Neutrophil (primary cell): Measurements from ENCODE around the gene TRIM31.

Experiments
- H3K27ac ChIP-seq: fragments of 200-600 bp; sonication (generic); 2 replicates; pipeline ENCODE4 v1.5.1; 2016; ENCODE audit warnings: mild to moderate bottlenecking, moderate library complexity
- H3K27me3 ChIP-seq: fragments of 200-600 bp; sonication (generic); 2 replicates; pipeline ENCODE4 v1.6.0; 2016; ENCODE audit warnings: mild to moderate bottlenecking
- H3K36me3 ChIP-seq: fragments of 200-600 bp; sonication (generic); 2 replicates; pipeline ENCODE4 v1.5.1; 2017
- H3K4me1 ChIP-seq, 2 experiments: fragments of 200-600 bp in 1 of 2; sonication (generic) in 1 of 2; 1 replicate in 1 of 2; 2 replicates in 1 of 2; pipeline versions ENCODE4 v1.5.1 to v1.6.1; 2013 to 2016; ENCODE audit warnings: low read depth in 1 of 2, low read length in 1 of 2, mild to moderate bottlenecking in 1 of 2, moderate library complexity in 1 of 2; ENCODE audit not compliant: control insufficient read depth in 1 of 2, insufficient read depth in 1 of 2
- H3K4me3 ChIP-seq, 2 experiments: fragments of 200-600 bp in 1 of 2; sonication (generic) in 1 of 2; 1 replicate in 1 of 2; 2 replicates in 1 of 2; pipeline ENCODE4 v1.5.1; 2013 to 2016; ENCODE audit warnings: low read depth in 1 of 2, low read length in 1 of 2, mild to moderate bottlenecking in 1 of 2, moderate library complexity in 1 of 2
- H3K9me3 ChIP-seq: fragments of 200-600 bp; sonication (generic); 2 replicates; pipeline ENCODE4 v1.5.1; 2016
- TF ChIP-seq, protein P1 (sequence below): fragments of 200-600 bp; sonication (generic); IDR thresholded peaks from 2 replicates; pipeline ENCODE4 v1.5.1; 2016; ENCODE audit warnings: antibody characterized with exemption

TRIM31 gene

DNA sequence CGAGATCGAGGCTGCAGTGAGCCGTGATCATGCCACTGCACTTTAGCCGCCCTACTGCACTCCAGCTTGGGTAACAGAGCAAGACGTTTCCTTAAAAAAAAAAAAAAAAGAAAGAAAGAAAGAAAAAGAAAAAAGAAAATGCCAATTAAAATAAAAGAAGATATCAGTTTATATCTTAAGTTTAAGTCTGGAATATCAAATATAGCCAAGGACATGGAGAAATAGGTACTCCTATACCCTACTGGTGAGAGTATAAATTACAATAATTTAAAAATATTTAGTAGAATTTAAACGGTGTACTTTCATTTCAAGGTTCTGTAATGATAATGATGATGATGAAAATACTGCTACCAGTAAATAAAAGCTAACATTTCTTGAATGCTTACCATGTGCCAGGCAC, 3.8 kb upstream of the TRIM31 start:
- Histone ChIP-seq H3K27ac (no peak overlapping the region), H3K36me3 (no peaks in the 10 kb centered on the region), H3K9me3 (no peaks in the 10 kb centered on the region), H3K4me1 (no peaks in the 10 kb centered on the region), H3K27me3 (peaks cover 72% of the 10 kb centered on the region), H3K4me3 (no peak overlapping the region)
- TF ChIP-seq, protein P1, sequence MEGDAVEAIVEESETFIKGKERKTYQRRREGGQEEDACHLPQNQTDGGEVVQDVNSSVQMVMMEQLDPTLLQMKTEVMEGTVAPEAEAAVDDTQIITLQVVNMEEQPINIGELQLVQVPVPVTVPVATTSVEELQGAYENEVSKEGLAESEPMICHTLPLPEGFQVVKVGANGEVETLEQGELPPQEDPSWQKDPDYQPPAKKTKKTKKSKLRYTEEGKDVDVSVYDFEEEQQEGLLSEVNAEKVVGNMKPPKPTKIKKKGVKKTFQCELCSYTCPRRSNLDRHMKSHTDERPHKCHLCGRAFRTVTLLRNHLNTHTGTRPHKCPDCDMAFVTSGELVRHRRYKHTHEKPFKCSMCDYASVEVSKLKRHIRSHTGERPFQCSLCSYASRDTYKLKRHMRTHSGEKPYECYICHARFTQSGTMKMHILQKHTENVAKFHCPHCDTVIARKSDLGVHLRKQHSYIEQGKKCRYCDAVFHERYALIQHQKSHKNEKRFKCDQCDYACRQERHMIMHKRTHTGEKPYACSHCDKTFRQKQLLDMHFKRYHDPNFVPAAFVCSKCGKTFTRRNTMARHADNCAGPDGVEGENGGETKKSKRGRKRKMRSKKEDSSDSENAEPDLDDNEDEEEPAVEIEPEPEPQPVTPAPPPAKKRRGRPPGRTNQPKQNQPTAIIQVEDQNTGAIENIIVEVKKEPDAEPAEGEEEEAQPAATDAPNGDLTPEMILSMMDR: no peak

DNA sequence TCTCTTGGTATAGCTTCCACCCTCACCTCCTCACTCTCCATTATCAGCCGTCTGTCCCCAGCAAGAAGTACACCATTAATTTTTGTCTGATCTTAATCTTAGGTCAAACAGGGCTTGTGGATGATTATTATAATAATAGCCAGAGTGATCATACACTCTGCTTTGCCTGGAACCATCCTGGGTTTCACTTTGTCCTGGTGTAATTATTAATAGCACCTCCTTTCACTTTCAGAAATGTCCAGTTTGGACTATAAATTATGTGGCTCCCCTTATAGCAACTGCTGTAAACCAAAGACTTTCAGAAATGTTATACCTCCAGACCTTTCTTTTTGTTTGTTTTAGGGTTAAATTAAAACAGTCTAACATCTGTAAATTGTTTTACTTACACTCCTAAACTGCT, 951 bp upstream of the TRIM31 start:
- H3K4me1 ChIP-seq: no peaks in the 10 kb centered on the region
- H3K4me3 ChIP-seq: no peak overlapping the region
- H3K36me3 ChIP-seq: no peaks in the 10 kb centered on the region
- H3K27ac ChIP-seq: no peak overlapping the region
- H3K27me3 ChIP-seq: peaks cover 89% of the 10 kb centered on the region
- TF ChIP-seq, protein P1: no peak
- no peaks in the 10 kb centered on the region for H3K9me3 ChIP-seq

DNA sequence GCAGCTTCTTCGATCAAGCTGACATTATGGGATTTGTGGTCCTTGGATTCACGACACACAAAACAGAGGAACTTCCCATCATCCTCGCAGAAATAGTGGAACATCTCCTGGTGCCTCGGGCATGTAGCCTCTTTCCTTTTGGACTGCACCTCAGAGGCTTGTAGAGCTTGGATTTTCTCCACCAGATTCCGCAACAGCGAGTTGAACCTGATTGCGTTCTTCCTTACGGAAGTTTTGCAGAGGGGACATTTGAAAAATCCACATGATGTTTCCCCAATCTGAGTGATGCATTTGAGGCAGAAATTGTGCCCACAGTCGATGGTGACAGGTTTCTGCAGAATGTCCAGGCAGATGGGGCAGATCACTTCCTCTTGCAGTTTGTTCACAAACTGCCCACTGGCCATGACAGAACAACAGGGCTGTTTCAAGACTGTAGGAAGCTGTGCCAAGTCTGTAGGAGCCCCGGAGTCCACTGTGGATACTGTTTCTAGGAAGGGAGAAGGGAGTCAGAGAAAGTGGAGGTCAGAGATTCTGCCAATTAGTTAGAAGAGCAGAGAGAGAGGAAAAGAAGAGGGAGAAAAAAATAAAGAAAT, 392 bp downstream of the TRIM31 start:
- no peak overlapping the region for H3K27ac ChIP-seq
- H3K36me3 ChIP-seq: no peaks in the 10 kb centered on the region
- no peaks in the 10 kb centered on the region for H3K4me1 ChIP-seq
- no peak overlapping the region for H3K4me3 ChIP-seq
- H3K27me3 ChIP-seq: peaks cover 98% of the 10 kb centered on the region
- no peaks in the 10 kb centered on the region for H3K9me3 ChIP-seq
- TF ChIP-seq, protein P1: no peak

DNA sequence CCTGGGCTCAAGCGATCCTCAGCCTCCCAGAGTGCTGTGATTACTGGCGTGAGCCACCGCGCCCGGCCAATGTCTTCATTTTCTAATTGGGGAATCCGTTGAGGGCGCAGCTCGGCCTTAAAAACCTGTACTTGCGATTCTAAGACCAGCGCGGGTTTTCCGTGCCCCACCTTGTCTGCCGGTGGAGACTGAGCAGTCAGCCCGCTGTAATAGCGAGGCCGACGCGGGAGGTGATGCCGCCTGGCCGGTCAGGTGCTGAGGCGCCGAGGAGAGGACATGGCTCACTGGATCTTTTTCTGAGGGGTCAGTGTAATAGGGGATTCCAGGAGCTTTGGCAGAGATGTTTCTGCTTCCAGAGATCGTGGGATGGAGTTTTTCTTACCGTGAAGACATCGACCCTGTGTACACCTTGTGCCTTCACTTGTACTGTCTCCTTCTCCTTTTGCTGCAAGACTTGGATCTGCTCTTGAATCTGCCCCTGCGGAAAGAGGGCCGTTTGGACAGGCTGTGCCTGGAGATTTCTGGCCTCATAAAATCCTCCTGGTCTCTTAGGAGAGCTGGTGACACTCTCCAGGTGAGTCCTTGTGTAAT, 1.5 kb downstream of the TRIM31 start:
- no peaks in the 10 kb centered on the region for H3K4me1 ChIP-seq
- H3K9me3 ChIP-seq: no peaks in the 10 kb centered on the region
- no peak overlapping the region for H3K4me3 ChIP-seq
- peaks cover 98% of the 10 kb centered on the region for H3K27me3 ChIP-seq
- H3K27ac ChIP-seq: no peak overlapping the region
- H3K36me3 ChIP-seq: no peaks in the 10 kb centered on the region
- TF ChIP-seq, protein P1: no peak

DNA sequence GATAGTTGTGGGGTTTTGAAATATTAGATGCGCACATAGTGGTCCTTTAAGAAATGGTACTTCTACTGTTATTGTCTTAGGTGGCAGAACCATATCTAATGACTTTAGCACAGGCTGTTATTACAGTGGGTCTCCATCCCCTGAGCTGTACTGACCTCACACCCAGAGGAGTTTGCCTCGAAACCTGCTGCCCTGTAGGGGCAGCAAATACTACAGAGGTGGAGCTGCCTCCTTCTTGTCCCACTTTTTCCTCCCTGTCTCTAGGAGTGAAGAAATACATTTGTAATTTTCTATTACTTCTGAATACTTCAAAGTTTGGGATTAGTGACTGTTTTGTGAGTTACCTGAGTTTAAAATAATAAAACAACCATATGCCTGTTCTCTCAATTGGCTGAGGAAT, 8.2 kb downstream of the TRIM31 start:
- TF ChIP-seq, protein P1: no peak
- Histone ChIP-seq H3K4me3 (no peak overlapping the region), H3K27ac (no peak overlapping the region), H3K9me3 (no peaks in the 10 kb centered on the region), H3K4me1 (peaks cover 30 to 34% of the 10 kb centered on the region in 2 experiments), H3K27me3 (peaks cover 100% of the 10 kb centered on the region), H3K36me3 (no peaks in the 10 kb centered on the region)
